A673 (cell line): Measurements from ENCODE around the gene CAST. TPM values are rescaled to one million over a fixed set of nuclear protein-coding genes. Genes with fewer than 3 reads are reported as not detected.

Source experiments
- BruUV-seq: library from RNA; stranded (reverse); fragments of 400-500 nt; replicated peaks from 2 replicates; lab custom pipeline; 2021; lab: Mats Ljungman, UMichigan
- CTCF ChIA-PET: fragments of 300-600 bp; sonication (Branson Sonifier 250); formaldehyde crosslinking; loops from one replicate; lab custom pipeline; 2022; ENCODE audit warnings: antibody characterized with exemption; lab: Charles Lee
- POLR2A ChIA-PET: fragments of 300-600 bp; sonication (Branson Sonifier 250); formaldehyde crosslinking; loops from one replicate; lab custom pipeline; 2022; ENCODE audit warnings: antibody characterized with exemption; ENCODE audit not compliant: low non-redundant PET; lab: Charles Lee
- DNase-seq: peaks from one replicate; pipeline ENCODE4 v3.0.0-alpha.2; 2015; ENCODE audit warnings: low spot score
- H3K27ac ChIP-seq: fragments of 200-600 bp; sonication (generic); 2 replicates; pipeline ENCODE4 v1.5.1; 2016; ENCODE audit warnings: mixed run types, low read depth, mild to moderate bottlenecking, mixed read lengths, antibody characterized with exemption, low read length; ENCODE audit not compliant: poor library complexity, severe bottlenecking
- H3K27me3 ChIP-seq: fragments of 200-600 bp; sonication (generic); replicated peaks from 2 replicates; pipeline ENCODE4 v1.6.1; 2017; ENCODE audit warnings: mixed run types, low read depth, mild to moderate bottlenecking, mixed read lengths, antibody characterized with exemption, low read length; ENCODE audit not compliant: insufficient read depth, poor library complexity
- H3K36me3 ChIP-seq: fragments of 200-600 bp; sonication (generic); 2 replicates; pipeline ENCODE4 v1.6.1; 2016; ENCODE audit warnings: mixed run types, mild to moderate bottlenecking, mixed read lengths, antibody characterized with exemption, low read length; ENCODE audit not compliant: insufficient read depth, poor library complexity, severe bottlenecking
- H3K4me1 ChIP-seq: fragments of 200-600 bp; sonication (generic); 2 replicates; pipeline ENCODE4 v1.6.1; 2017; ENCODE audit warnings: mixed run types, mild to moderate bottlenecking, mixed read lengths, antibody characterized with exemption, low read length; ENCODE audit not compliant: insufficient read depth, poor library complexity, severe bottlenecking
- H3K4me3 ChIP-seq: fragments of 200-600 bp; sonication (generic); 2 replicates; pipeline ENCODE4 v1.5.1; 2016; ENCODE audit warnings: low read depth, mixed run types, mild to moderate bottlenecking, mixed read lengths, low read length; ENCODE audit not compliant: poor library complexity, severe bottlenecking
- H3K9me3 ChIP-seq: fragments of 200-600 bp; sonication (generic); 2 replicates; pipeline ENCODE4 v1.6.1; 2016; ENCODE audit warnings: mixed run types, low read depth, mild to moderate bottlenecking, mixed read lengths, antibody characterized with exemption, low read length; ENCODE audit not compliant: poor library complexity, severe bottlenecking
- EZH2 ChIP-seq: fragments of 200-600 bp; sonication (generic); IDR thresholded peaks from 2 replicates; pipeline ENCODE4 v1.6.1; 2017; ENCODE audit warnings: borderline replicate concordance, low read depth, mild to moderate bottlenecking, mixed read lengths, antibody characterized with exemption, low read length; ENCODE audit not compliant: poor library complexity, severe bottlenecking
- intact Hi-C: fragments of 100-400 bp; cut with micrococcal nuclease; formaldehyde crosslinking; loops from one replicate; pipeline ENCODE4 v1.10.0; 2022; ENCODE audit not compliant: unreplicated experiment
- total RNA-seq: library from RNA; stranded (reverse); gene quantifications from 2 replicates; pipeline ENCODE4 v1.2.3, GENCODE V29; 2021
- TF ChIP-seq, protein P1 (sequence below): fragments of 300-800, 200-600 bp; sonication (generic); conservative IDR thresholded peaks from 2 replicates; pipeline ENCODE4 v1.5.1; 2017; ENCODE audit warnings: low read depth, mild to moderate bottlenecking, antibody characterized with exemption, low read length, moderate library complexity, mixed read lengths

CAST gene
- total RNA-seq, 1 experiment from 2014 or later: 66.8 TPM

DNA sequence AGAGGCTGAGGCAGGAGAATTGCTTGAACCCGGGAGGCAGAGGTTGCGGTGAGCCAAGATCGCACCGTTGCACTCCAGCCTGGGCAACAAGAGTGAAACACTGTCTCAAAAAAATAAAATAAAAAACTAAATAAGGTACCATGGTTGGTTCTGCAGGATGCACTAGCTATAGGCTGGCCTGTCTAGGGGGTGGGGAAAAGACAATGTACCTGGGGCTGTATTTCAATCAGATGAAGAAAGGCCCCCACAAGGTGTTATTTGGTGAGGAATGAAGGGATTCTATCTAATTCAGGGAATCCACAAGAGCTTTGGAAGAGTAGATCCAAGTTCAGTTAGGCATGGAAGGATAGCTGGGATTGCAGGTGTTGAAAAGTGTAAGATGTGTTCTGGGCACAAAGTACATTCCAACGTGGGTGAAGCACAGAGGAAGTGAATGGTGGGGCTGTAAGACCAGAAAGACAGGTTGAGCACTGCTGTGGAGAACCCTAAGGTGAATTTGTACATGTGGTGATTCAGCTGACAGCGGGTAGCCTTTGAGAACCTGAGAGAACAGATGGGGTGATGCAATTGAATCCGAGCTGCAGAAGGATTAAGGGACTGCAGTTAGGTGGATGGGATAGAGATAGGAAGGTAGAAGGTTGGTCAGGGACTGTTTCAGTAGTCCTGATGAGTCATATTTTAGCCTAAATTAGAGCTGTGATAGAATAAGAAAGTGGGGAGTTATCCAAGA lies 71.8 kb downstream of the CAST start:
- intact Hi-C loops: no loop called here
- H3K4me1 ChIP-seq: no peaks in the 10 kb centered on the region
- H3K9me3 ChIP-seq: no peaks in the 10 kb centered on the region
- DNase-seq: no peak
- CTCF ChIA-PET: no interaction called here
- H3K36me3 ChIP-seq: peaks cover 4% of the 10 kb centered on the region
- no peak overlapping the region for H3K4me3 ChIP-seq
- no peak overlapping the region for H3K27ac ChIP-seq
- BruUV-seq: no TSS peak
- POLR2A ChIA-PET: no interaction called here
- no peaks in the 10 kb centered on the region for H3K27me3 ChIP-seq
- TF ChIP-seq EZH2: no peak
- TF ChIP-seq, protein P1, sequence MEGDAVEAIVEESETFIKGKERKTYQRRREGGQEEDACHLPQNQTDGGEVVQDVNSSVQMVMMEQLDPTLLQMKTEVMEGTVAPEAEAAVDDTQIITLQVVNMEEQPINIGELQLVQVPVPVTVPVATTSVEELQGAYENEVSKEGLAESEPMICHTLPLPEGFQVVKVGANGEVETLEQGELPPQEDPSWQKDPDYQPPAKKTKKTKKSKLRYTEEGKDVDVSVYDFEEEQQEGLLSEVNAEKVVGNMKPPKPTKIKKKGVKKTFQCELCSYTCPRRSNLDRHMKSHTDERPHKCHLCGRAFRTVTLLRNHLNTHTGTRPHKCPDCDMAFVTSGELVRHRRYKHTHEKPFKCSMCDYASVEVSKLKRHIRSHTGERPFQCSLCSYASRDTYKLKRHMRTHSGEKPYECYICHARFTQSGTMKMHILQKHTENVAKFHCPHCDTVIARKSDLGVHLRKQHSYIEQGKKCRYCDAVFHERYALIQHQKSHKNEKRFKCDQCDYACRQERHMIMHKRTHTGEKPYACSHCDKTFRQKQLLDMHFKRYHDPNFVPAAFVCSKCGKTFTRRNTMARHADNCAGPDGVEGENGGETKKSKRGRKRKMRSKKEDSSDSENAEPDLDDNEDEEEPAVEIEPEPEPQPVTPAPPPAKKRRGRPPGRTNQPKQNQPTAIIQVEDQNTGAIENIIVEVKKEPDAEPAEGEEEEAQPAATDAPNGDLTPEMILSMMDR: no peak

DNA sequence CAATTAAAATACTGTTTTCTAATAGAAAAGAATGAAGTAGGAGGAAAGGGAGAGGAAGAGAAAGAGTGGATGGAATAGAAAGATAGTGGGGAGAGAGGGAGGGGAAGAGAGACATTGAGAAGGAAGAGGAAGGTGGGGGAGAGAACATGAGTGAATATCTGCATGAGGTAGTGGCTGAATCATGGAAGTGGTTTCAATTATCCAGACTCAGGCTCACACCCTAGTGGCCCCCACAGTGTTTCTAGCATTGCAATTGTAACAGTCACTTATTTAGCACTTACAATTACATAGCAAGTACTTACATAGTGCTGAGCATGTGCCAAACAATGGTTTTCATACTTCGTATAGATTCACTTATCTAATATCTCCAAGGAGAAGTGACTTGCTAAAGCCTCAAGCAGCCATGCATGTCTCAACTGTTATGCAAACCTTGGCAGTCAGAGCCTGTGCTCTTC lies 72.7 kb downstream of the CAST start:
- intact Hi-C loops: no loop called here
- Histone ChIP-seq H3K4me1 (no peaks in the 10 kb centered on the region), H3K36me3 (peaks cover 6% of the 10 kb centered on the region), H3K4me3 (no peak overlapping the region), H3K27me3 (no peaks in the 10 kb centered on the region), H3K27ac (no peak overlapping the region), H3K9me3 (no peaks in the 10 kb centered on the region)
- ChIA-PET POLR2A (no interaction called here), CTCF (no interaction called here)
- BruUV-seq: no TSS peak
- no peak for DNase-seq
- no peak for TF ChIP-seq EZH2
- TF ChIP-seq, protein P1: no peak

DNA sequence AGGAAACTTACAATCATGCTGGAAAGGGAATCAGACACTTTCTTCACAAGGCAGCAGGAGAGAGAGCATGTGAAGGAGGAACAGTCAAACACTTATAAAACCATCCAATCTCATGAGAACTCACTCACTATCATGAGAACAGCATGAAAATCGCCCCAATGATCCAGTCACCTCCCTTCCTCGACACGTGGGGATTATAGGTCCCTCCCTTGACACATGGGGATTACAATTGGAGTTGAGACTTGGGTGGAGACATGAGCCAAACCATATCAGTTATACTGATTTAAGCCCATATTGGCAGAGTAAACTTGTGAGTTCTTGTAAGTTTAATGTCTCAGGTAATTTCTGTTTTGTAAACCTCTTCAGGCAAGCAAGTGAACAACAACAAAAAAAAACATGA lies 74.8 kb downstream of the CAST start:
- intact Hi-C loops: no loop called here
- BruUV-seq: no TSS peak

More for the DNA sequence above, 74.8 kb downstream of the CAST start:
- H3K4me3 ChIP-seq: no peak overlapping the region
- peaks cover 6% of the 10 kb centered on the region for H3K36me3 ChIP-seq
- H3K9me3 ChIP-seq: no peaks in the 10 kb centered on the region
- no peaks in the 10 kb centered on the region for H3K4me1 ChIP-seq
- no peak overlapping the region for H3K27ac ChIP-seq
- ChIA-PET POLR2A (no interaction called here), CTCF (no interaction called here)
- TF ChIP-seq, protein P1: no peak
- TF ChIP-seq EZH2: no peak
- no peak for DNase-seq
- no peaks in the 10 kb centered on the region for H3K27me3 ChIP-seq
